Activated CD8-positive, alpha-beta T cell treated with anti-CD3 and anti-CD28 coated beads for 36 hours (primary cell): Measurements from ENCODE around the gene GTF3C1. TPM values are rescaled to one million over a fixed set of nuclear protein-coding genes. Genes with fewer than 3 reads are reported as not detected.
A peak's percentile ranks its signal among the peaks of the same experiment; 100 is the strongest.

Source experiments
- ATAC-seq: fragments of 200-7000 bp; cut with Tn5 transposase; one replicate; pipeline ENCODE4 v1.10.0; 2021; ENCODE audit warnings: mild to moderate bottlenecking, moderate library complexity
- CTCF ChIA-PET: fragments of 350-600 bp; sonication (Branson Sonifier 250); formaldehyde crosslinking; loops from one replicate; lab custom pipeline; 2021; ENCODE audit warnings: antibody characterized with exemption; lab: Charles Lee
- POLR2A ChIA-PET: fragments of 350-600 bp; sonication (Branson Sonifier 250); formaldehyde crosslinking; loops from one replicate; lab custom pipeline; 2021; ENCODE audit warnings: antibody characterized with exemption; lab: Charles Lee
- DNase-seq: peaks from one replicate; pipeline ENCODE4 v3.0.0-alpha.2; 2020
- H3K27ac Mint-ChIP-seq: one replicate; pipeline ENCODE4 v1.8.0; 2021; ENCODE audit warnings: mild to moderate bottlenecking, mixed read lengths
- H3K27me3 Mint-ChIP-seq: one replicate; pipeline ENCODE4 v1.8.0; 2021; ENCODE audit warnings: mixed read lengths
- H3K36me3 Mint-ChIP-seq: one replicate; pipeline ENCODE4 v1.8.0; 2021; ENCODE audit warnings: low read depth, mixed read lengths
- H3K4me1 Mint-ChIP-seq: one replicate; pipeline ENCODE4 v1.8.0; 2021; ENCODE audit warnings: low read depth, mixed read lengths
- H3K4me3 Mint-ChIP-seq: one replicate; pipeline ENCODE4 v1.8.0; 2021; ENCODE audit warnings: mild to moderate bottlenecking, moderate library complexity, mixed read lengths
- H3K9me3 Mint-ChIP-seq: one replicate; pipeline ENCODE4 v1.8.0; 2021; ENCODE audit warnings: mixed read lengths
- CTCF ChIP-seq: fragments of 200-600 bp; IDR thresholded peaks from one replicate; pipeline ENCODE4 v1.8.0; 2022; ENCODE audit warnings: antibody characterized with exemption, mild to moderate bottlenecking
- intact Hi-C: fragments of 100-400 bp; cut with micrococcal nuclease; formaldehyde crosslinking; loops from one replicate; pipeline ENCODE4 v1.10.0; 2022
- total RNA-seq, 2 experiments: library from RNA; stranded (reverse); gene quantifications; one replicate each; pipeline ENCODE4 v1.2.3, GENCODE V29; 2021

The GTF3C1 gene
- total RNA-seq, 2 experiments from 2014 or later, result 55.9 to 58.6 TPM

- ChIA-PET POLR2A (interaction anchor here (0.8 to 9.6 kb wide), 7 partner anchors 13 to 60 kb away, joined by 3 to 85 read pairs (median 5); no protein-coding TSS in a partner anchor), CTCF (interaction anchor here (1.2 kb wide), 1 partner anchor 18 kb away, joined by 3 read pairs; no protein-coding TSS in a partner anchor)
- Mint-ChIP-seq H3K4me3 (no peak overlapping the region), H3K9me3 (no peaks in the 10 kb centered on the region), H3K27me3 (no peaks in the 10 kb centered on the region), H3K27ac (peak overlapping the region; percentile 81), H3K36me3 (peaks cover 86% of the 10 kb centered on the region), H3K4me1 (peaks cover 59% of the 10 kb centered on the region)
- TF ChIP-seq CTCF, result no peak
- intact Hi-C loops, result no loop called here
- DNase-seq (peak; percentile 3), ATAC-seq (no peak)
Observed at GRCh38 chr16:27430512-27430911, 119.2 kb downstream of the GTF3C1 start.

- CTCF ChIA-PET, result no interaction called here
- TF ChIP-seq CTCF, result no peak
- DNase-seq (peak; percentile 18), ATAC-seq (no peak)
- Mint-ChIP-seq H3K27ac (peak overlapping the region; percentile 81), H3K27me3 (no peaks in the 10 kb centered on the region), H3K4me1 (peaks cover 64% of the 10 kb centered on the region), H3K9me3 (no peaks in the 10 kb centered on the region), H3K4me3 (no peak overlapping the region), H3K36me3 (peaks cover 88% of the 10 kb centered on the region)
- intact Hi-C loops, result no loop called here
- POLR2A ChIA-PET, result interaction anchor here (0.8 to 9.6 kb wide), 5 partner anchors 14 to 59 kb away, joined by 3 to 85 read pairs (median 9); no protein-coding TSS in a partner anchor
Observed at GRCh38 chr16:27429981-27430441, 119.7 kb downstream of the GTF3C1 start.

- H3K4me1 Mint-ChIP-seq, result peaks cover 70% of the 10 kb centered on the region
- H3K4me3 Mint-ChIP-seq, result peak overlapping the region; percentile 20
- CTCF ChIA-PET, result no interaction called here
- intact Hi-C loops, result no loop called here
- ATAC-seq (no peak), DNase-seq (peak; percentile 21)
- peaks cover 88% of the 10 kb centered on the region for H3K36me3 Mint-ChIP-seq
- H3K27me3 Mint-ChIP-seq, result no peaks in the 10 kb centered on the region
- H3K27ac Mint-ChIP-seq, result peak overlapping the region; percentile 86
- no peak for TF ChIP-seq CTCF
- POLR2A ChIA-PET, result interaction anchor here (2.4 to 9.6 kb wide), 3 partner anchors 14 to 24 kb away, joined by 9 to 85 read pairs (median 21); no protein-coding TSS in a partner anchor
- H3K9me3 Mint-ChIP-seq, result no peaks in the 10 kb centered on the region
Observed at GRCh38 chr16:27429330-27429871, 120.3 kb downstream of the GTF3C1 start.

- ChIA-PET POLR2A (interaction anchor here (0.6 to 9.6 kb wide), 10 partner anchors 9 to 109 kb away, joined by 3 to 85 read pairs (median 5); partner anchors contain the start of gene IL21R), CTCF (interaction anchor here (1.0 to 2.3 kb wide), 4 partner anchors 9 to 112 kb away, joined by 3 to 8 read pairs (median 4); no protein-coding TSS in a partner anchor)
- Mint-ChIP-seq H3K4me3 (peak overlapping the region; percentile 38), H3K27ac (peak overlapping the region; percentile 75), H3K9me3 (peaks cover 3% of the 10 kb centered on the region), H3K27me3 (no peaks in the 10 kb centered on the region), H3K4me1 (peaks cover 82% of the 10 kb centered on the region), H3K36me3 (peaks cover 88% of the 10 kb centered on the region)
- TF ChIP-seq CTCF, result no peak
- ATAC-seq (no peak), DNase-seq (peak; percentile 8)
- intact Hi-C loops, result no loop called here
Observed at GRCh38 chr16:27428026-27428785, 121.5 kb downstream of the GTF3C1 start.
